ENCODE data around the gene RNF150.

DNA sequence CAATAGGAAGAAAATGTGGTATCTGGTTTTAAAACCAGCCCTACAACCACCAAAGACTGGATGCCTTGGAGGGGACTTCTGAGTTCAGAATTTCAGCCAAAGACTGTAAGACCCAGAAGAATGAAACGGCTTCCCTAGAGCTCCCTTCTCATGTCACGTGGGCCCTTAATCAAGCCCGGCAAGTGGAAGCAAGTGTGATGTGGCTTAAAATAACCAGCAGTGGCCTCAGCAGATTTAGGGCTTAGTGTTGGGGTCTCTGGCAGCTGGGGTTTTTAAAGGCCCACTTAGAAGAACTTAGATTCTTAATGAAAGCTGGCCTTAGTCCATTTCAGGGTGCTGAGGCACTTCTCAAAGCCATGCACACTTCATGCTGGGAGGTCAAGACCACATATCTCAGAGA is 265.9 kb downstream of the RNF150 start:
- TF ChIP-seq POLR2AphosphoS5 (IDR thresholded peaks at IDR 0.05; ENCODE audit: low read depth, low read length) (no peak), POLR2A (IDR thresholded peaks at IDR 0.05; ENCODE audit: low read depth, low read length) (no peak)

Data from GM12892 (cell line).